ENCODE measurements around the gene C1QTNF6.

GRCh38 chr22:37232140-37232998 lies 44.3 kb upstream of the C1QTNF6 start:
- no peak for TF ChIP-seq EZH2 (IDR thresholded peaks at IDR 0.05; ENCODE audit: low read length, missing control alignments)
- TF ChIP-seq CTCF (conservative IDR thresholded peaks at IDR 0.05 in 1 of 2, IDR thresholded peaks at IDR 0.05 in 1 of 2; ENCODE audit: low read depth in 1 of 2, low read length in 2 of 2) = no peak

All from fibroblast of lung (primary cell).